GM12878 (cell line): ENCODE data around the gene CLPTM1. TPM values are rescaled to one million over a fixed set of nuclear protein-coding genes. Genes with fewer than 3 reads are reported as not detected.

Experiments used
- ASH2L ChIP-seq: fragments of 300-600, 200-600 bp; sonication (generic); IDR thresholded peaks from 2 replicates; pipeline ENCODE4 v1.6.1; 2017; ENCODE audit warnings: low read depth, mild to moderate bottlenecking, borderline replicate concordance
- CEBPB ChIP-seq, 2 experiments: fragments of 150-350 bp in 1 of 2; IDR thresholded peaks; 2 replicates each; pipeline ENCODE4 v1.6.1; 2012 to 2014; ENCODE audit warnings: low read depth in 2 of 2, low read length in 2 of 2, borderline replicate concordance in 1 of 2, inconsistent platforms in 1 of 2
- DPF2 ChIP-seq: fragments of 450-650 bp; IDR thresholded peaks from 2 replicates; pipeline ENCODE4 v1.6.1; 2017; ENCODE audit warnings: mild to moderate bottlenecking
- GATAD2B ChIP-seq: fragments of 450-650 bp; conservative IDR thresholded peaks from 2 replicates; pipeline ENCODE4 v1.6.1; 2017; ENCODE audit warnings: low read depth, mild to moderate bottlenecking, moderate library complexity
- MEF2B ChIP-seq: fragments of 450-650 bp; IDR thresholded peaks from 2 replicates; pipeline ENCODE4 v1.6.1; 2018; ENCODE audit warnings: mild to moderate bottlenecking, moderate library complexity; ENCODE audit not compliant: partially characterized antibody, poor library complexity, severe bottlenecking
- MXI1 ChIP-seq: fragments of 150-350 bp; IDR thresholded peaks from 2 replicates; pipeline ENCODE4 v1.6.1; 2011; ENCODE audit warnings: low read depth, mild to moderate bottlenecking, inconsistent platforms, low read length, improper control_type of control experiment
- PML ChIP-seq: IDR thresholded peaks from 2 replicates; pipeline ENCODE4 v1.6.1; 2012; ENCODE audit warnings: low read length, inconsistent platforms
- POLR2A ChIP-seq: IDR thresholded peaks from 2 replicates; pipeline ENCODE4 v1.6.1; 2011; ENCODE audit warnings: low read depth, mild to moderate bottlenecking, low read length
- RAD51 ChIP-seq: fragments of 450-650 bp; IDR thresholded peaks from 2 replicates; pipeline ENCODE4 v1.6.1; 2016; ENCODE audit warnings: moderate library complexity, mild to moderate bottlenecking, inconsistent platforms
- RFX5 ChIP-seq: IDR thresholded peaks from 2 replicates; pipeline ENCODE4 v1.6.1; 2011; ENCODE audit warnings: low read depth, low read length, improper control_type of control experiment
- SMC3 ChIP-seq: IDR thresholded peaks from 2 replicates; pipeline ENCODE4 v1.6.1; 2011; ENCODE audit warnings: low read length, improper control_type of control experiment, borderline replicate concordance
- SUPT20H ChIP-seq: IDR thresholded peaks from 2 replicates; pipeline ENCODE4 v1.6.1; 2011; ENCODE audit warnings: low read depth, mild to moderate bottlenecking, low read length, moderate library complexity, borderline replicate concordance; ENCODE audit not compliant: control insufficient read depth
- TBL1XR1 ChIP-seq: IDR thresholded peaks from 2 replicates; pipeline ENCODE4 v1.6.1; 2012; ENCODE audit warnings: low read depth, low read length, improper control_type of control experiment
- ZNF274 ChIP-seq: IDR thresholded peaks from one replicate; pipeline ENCODE4 v1.8.0; 2011; ENCODE audit not compliant: insufficient read length, insufficient read depth
- ZZZ3 ChIP-seq: IDR thresholded peaks from 2 replicates; pipeline ENCODE4 v1.6.1; 2011; ENCODE audit warnings: low read depth; ENCODE audit not compliant: control insufficient read depth, insufficient read length
- polyA plus RNA-seq, 11 experiments: library from polyadenylated mRNA; depleted of rRNA in 4 of 11; unstranded in 6 of 11; stranded (reverse) in 5 of 11; fragments of >200 nt; fragmentation: Nextera tagmentation in 4 of 11; fragmentation: Illumina TruSeq in 1 of 11; extraction: Ambion mirVana in 4 of 11; extraction: Trizol in 1 of 11; gene quantifications; 1 replicate in 1 of 11; 2 replicates in 10 of 11; pipeline versions ENCODE4 v1.2.1 to v1.2.3, GENCODE V29; 2011 to 2016; ENCODE audit warnings: inconsistent platforms in 2 of 11, missing spikeins in 2 of 11, low read depth in 1 of 11
- total RNA-seq, 4 experiments: library from RNA; depleted of rRNA in 3 of 4; stranded (reverse); fragments of >200 nt in 3 of 4; fragmentation: Illumina TruSeq in 1 of 4; extraction: Trizol in 1 of 4; gene quantifications; 2 replicates each; pipeline versions ENCODE4 v1.2.1 to v1.2.3, GENCODE V29; 2013 to 2021
- TF ChIP-seq, protein P1 (sequence below): fragments of 450-650 bp; IDR thresholded peaks from 2 replicates; pipeline ENCODE4 v1.6.1; 2017; ENCODE audit warnings: mild to moderate bottlenecking
- TF ChIP-seq, protein P2 (sequence below): fragments of 450-650 bp; IDR thresholded peaks from 2 replicates; pipeline ENCODE4 v1.6.1; 2014; ENCODE audit warnings: mild to moderate bottlenecking
- TF ChIP-seq, protein P3 (sequence below): IDR thresholded peaks from 2 replicates; pipeline ENCODE4 v1.6.1; 2011; ENCODE audit warnings: mild to moderate bottlenecking, low read depth, low read length, moderate library complexity; ENCODE audit not compliant: insufficient replicate concordance
- TF ChIP-seq, protein P4 (sequence below): IDR thresholded peaks from 2 replicates; pipeline ENCODE4 v1.6.1; 2012; ENCODE audit warnings: low read depth, low read length, improper control_type of control experiment
- TF ChIP-seq, protein P5 (sequence below): fragments of 450-650 bp; IDR thresholded peaks from 2 replicates; pipeline ENCODE4 v1.6.1; 2017; ENCODE audit warnings: mild to moderate bottlenecking, low read depth, inconsistent platforms; ENCODE audit not compliant: poor library complexity, severe bottlenecking
- TF ChIP-seq, protein P6 (sequence below): fragments of 450-650 bp; conservative IDR thresholded peaks from 2 replicates; pipeline ENCODE4 v1.6.1; 2017; ENCODE audit warnings: mild to moderate bottlenecking, moderate library complexity

CLPTM1 gene
- total and polyA plus RNA-seq, 10 of the 15 experiments (the other 5 are each of a cell fraction or from before 2014, with no cell fraction given): 0.42 to 72.6 (median 35.2) TPM

DNA sequence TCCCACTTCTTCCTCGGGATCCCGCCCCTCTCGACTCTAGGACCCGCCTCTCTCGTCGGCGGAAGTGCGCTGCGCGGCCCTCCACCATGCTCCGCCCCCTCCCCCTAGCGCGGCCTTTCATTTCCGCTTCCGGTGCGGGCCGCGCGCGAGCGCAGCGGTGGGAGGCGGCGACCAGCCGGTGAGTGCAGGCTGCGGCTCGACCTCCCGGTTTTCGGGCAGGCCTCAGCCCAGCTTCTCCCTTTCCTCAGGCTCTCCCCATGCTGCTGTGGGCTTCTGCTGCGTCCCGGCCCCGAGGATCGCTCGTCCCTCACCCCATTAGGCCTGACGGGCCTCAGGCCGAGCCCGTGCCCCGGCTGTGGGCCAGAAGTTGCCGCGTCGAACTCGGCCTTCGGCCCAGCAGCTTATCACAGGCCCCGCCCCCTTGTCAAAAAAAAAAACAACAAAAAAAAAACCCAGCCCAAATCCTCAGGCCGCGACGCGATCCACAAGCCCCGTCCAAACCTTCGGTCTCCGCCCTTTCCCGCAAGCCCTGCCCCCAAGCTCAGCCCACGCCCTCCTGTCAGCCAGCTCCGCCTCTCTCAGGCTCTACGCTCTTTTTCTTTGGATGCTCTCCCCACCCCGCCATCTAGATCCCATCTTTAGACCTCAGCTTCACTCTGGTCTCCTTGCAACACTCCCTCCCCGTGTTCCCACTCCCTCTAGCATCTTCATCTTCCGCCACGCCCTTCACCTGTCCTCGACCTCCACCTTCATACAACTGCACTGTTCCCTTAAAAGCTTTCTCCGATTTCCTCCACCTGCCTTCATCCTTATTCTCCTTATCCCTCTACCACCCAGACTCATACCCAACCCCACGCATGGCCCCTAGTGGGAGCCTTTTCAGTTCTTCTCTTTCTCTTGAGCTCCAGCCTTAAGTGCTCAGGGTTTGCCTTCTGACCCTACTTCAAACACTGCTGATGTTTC is 84.0 kb downstream of the CLPTM1 start, which contains the start of gene CLASRP (continued):
- TF ChIP-seq, protein P1, sequence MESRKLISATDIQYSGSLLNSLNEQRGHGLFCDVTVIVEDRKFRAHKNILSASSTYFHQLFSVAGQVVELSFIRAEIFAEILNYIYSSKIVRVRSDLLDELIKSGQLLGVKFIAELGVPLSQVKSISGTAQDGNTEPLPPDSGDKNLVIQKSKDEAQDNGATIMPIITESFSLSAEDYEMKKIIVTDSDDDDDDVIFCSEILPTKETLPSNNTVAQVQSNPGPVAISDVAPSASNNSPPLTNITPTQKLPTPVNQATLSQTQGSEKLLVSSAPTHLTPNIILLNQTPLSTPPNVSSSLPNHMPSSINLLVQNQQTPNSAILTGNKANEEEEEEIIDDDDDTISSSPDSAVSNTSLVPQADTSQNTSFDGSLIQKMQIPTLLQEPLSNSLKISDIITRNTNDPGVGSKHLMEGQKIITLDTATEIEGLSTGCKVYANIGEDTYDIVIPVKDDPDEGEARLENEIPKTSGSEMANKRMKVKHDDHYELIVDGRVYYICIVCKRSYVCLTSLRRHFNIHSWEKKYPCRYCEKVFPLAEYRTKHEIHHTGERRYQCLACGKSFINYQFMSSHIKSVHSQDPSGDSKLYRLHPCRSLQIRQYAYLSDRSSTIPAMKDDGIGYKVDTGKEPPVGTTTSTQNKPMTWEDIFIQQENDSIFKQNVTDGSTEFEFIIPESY: no peak
- TF ChIP-seq DPF2 (no peak), RAD51 (no peak), MXI1 (no peak), CEBPB (IDR thresholded peaks at IDR 0.05; ENCODE audit: borderline replicate concordance in 1 of 2, low read depth in 2 of 2, low read length in 2 of 2) (no peak), ZNF274 (no peak), SUPT20H (no peak), RFX5 (no peak), MEF2B (no peak), POLR2A (peak; percentile 99), ZZZ3 (no peak), PML (peak; percentile 92), SMC3 (no peak), ASH2L (no peak), TBL1XR1 (no peak), GATAD2B (peak; percentile 72)
- TF ChIP-seq, protein P2, sequence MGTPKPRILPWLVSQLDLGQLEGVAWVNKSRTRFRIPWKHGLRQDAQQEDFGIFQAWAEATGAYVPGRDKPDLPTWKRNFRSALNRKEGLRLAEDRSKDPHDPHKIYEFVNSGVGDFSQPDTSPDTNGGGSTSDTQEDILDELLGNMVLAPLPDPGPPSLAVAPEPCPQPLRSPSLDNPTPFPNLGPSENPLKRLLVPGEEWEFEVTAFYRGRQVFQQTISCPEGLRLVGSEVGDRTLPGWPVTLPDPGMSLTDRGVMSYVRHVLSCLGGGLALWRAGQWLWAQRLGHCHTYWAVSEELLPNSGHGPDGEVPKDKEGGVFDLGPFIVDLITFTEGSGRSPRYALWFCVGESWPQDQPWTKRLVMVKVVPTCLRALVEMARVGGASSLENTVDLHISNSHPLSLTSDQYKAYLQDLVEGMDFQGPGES: no peak
- TF ChIP-seq, protein P3, sequence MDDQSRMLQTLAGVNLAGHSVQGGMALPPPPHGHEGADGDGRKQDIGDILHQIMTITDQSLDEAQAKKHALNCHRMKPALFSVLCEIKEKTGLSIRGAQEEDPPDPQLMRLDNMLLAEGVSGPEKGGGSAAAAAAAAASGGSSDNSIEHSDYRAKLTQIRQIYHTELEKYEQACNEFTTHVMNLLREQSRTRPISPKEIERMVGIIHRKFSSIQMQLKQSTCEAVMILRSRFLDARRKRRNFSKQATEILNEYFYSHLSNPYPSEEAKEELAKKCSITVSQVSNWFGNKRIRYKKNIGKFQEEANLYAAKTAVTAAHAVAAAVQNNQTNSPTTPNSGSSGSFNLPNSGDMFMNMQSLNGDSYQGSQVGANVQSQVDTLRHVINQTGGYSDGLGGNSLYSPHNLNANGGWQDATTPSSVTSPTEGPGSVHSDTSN: no peak
- TF ChIP-seq, protein P4, sequence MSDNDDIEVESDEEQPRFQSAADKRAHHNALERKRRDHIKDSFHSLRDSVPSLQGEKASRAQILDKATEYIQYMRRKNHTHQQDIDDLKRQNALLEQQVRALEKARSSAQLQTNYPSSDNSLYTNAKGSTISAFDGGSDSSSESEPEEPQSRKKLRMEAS: peak; percentile 44; the same call in 1 of the 2 replicates
- TF ChIP-seq, protein P5, sequence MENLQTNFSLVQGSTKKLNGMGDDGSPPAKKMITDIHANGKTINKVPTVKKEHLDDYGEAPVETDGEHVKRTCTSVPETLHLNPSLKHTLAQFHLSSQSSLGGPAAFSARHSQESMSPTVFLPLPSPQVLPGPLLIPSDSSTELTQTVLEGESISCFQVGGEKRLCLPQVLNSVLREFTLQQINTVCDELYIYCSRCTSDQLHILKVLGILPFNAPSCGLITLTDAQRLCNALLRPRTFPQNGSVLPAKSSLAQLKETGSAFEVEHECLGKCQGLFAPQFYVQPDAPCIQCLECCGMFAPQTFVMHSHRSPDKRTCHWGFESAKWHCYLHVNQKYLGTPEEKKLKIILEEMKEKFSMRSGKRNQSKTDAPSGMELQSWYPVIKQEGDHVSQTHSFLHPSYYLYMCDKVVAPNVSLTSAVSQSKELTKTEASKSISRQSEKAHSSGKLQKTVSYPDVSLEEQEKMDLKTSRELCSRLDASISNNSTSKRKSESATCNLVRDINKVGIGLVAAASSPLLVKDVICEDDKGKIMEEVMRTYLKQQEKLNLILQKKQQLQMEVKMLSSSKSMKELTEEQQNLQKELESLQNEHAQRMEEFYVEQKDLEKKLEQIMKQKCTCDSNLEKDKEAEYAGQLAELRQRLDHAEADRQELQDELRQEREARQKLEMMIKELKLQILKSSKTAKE: no peak
- TF ChIP-seq, protein P6, sequence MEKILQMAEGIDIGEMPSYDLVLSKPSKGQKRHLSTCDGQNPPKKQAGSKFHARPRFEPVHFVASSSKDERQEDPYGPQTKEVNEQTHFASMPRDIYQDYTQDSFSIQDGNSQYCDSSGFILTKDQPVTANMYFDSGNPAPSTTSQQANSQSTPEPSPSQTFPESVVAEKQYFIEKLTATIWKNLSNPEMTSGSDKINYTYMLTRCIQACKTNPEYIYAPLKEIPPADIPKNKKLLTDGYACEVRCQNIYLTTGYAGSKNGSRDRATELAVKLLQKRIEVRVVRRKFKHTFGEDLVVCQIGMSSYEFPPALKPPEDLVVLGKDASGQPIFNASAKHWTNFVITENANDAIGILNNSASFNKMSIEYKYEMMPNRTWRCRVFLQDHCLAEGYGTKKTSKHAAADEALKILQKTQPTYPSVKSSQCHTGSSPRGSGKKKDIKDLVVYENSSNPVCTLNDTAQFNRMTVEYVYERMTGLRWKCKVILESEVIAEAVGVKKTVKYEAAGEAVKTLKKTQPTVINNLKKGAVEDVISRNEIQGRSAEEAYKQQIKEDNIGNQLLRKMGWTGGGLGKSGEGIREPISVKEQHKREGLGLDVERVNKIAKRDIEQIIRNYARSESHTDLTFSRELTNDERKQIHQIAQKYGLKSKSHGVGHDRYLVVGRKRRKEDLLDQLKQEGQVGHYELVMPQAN: peak; percentile 88
